Small intestine (tissue), 16 donors: Measurements from ENCODE around the gene PAK6. TPM values are rescaled to one million over a fixed set of nuclear protein-coding genes. Genes with fewer than 3 reads are reported as not detected.

ENCODE experiments used
- DNase-seq, 2 donors: peaks; one replicate each; pipeline versions ENCODE4 v3.0.0 to v3.0.0-alpha.2; 2013
- FAIRE-seq: peaks from 2 replicates; lab custom pipeline; 2012; peaks lifted over from hg19 to GRCh38; lab: Jason Lieb, UNC
- H3K27ac ChIP-seq, 3 donors: one replicate each; pipeline ENCODE4 v1.5.1; 2013; ENCODE audit warnings: low read length in 2 of 3, mild to moderate bottlenecking in 2 of 3, control low read depth in 1 of 3, inconsistent platforms in 1 of 3, low read depth in 1 of 3, moderate library complexity in 1 of 3
- H3K27me3 ChIP-seq, 3 donors: one replicate each; pipeline ENCODE4 v1.6.1; 2013; ENCODE audit warnings: low read length in 3 of 3, inconsistent platforms in 1 of 3; ENCODE audit not compliant: control insufficient read depth in 3 of 3, insufficient read depth in 3 of 3
- H3K36me3 ChIP-seq, 3 donors: one replicate each; pipeline ENCODE4 v1.6.1; 2013; ENCODE audit warnings: low read length in 3 of 3, inconsistent platforms in 1 of 3, low read depth in 1 of 3, mild to moderate bottlenecking in 1 of 3, moderate library complexity in 1 of 3; ENCODE audit not compliant: control insufficient read depth in 3 of 3, insufficient read depth in 2 of 3
- H3K4me1 ChIP-seq, 3 donors: one replicate each; pipeline ENCODE4 v1.6.1; 2013; ENCODE audit warnings: low read length in 2 of 3, inconsistent platforms in 1 of 3, low read depth in 1 of 3, mild to moderate bottlenecking in 1 of 3, moderate library complexity in 1 of 3; ENCODE audit not compliant: control insufficient read depth in 3 of 3, insufficient read depth in 2 of 3
- H3K4me3 ChIP-seq, 3 donors: one replicate each; pipeline ENCODE4 v1.5.1; 2013; ENCODE audit warnings: low read length in 3 of 3, control low read depth in 1 of 3, inconsistent platforms in 1 of 3, low read depth in 1 of 3, mild to moderate bottlenecking in 1 of 3, moderate library complexity in 1 of 3
- H3K9me3 ChIP-seq, 2 donors: one replicate each; pipeline ENCODE4 v1.6.1; 2013; ENCODE audit warnings: low read depth in 1 of 2, low read length in 1 of 2; ENCODE audit not compliant: control insufficient read depth in 2 of 2, insufficient read depth in 1 of 2
- WGBS, 3 donors: extraction: QIAGEN DNeasy Blood & Tissue Kit; methylation state at CpG; one replicate each; pipeline ENCODE4 v1.1.7; 2013; 5-methylcytosine and 5-hydroxymethylcytosine counted together
- long read RNA-seq, 10 donors: transcript quantifications; one replicate each; lab custom pipeline, GENCODE V29; 2026
- polyA plus RNA-seq, 4 donors: library from polyadenylated mRNA; stranded (reverse) in 3 of 4; unstranded in 1 of 4; fragments of 200-250 nt in 3 of 4; fragments of 120-200 nt in 1 of 4; gene quantifications; one replicate each; pipeline versions ENCODE4 v1.2.1 to v1.2.3, GENCODE V29; 2013
- donor health status: healthy with polysubstance abuse.
- donor health status: control.
- donor health status: control.
- donor health status: Bipolar disorder and iron deficiency.
- donor health status: healthy.

Gene PAK6
- 10 to 100 TPM in 1 of 4 donors, 1 to 10 TPM in 1, under 1 TPM in 2; 0.67 to 16.4 (median 2.9) TPM for polyA plus RNA-seq
- long read RNA-seq, donor 1 = 0 reads
- long read RNA-seq, donor 2 = 0 reads
- long read RNA-seq, donor 3, partial matches to known transcripts = 0 of 1 reads
- long read RNA-seq, donor 3, other reads (novel, unspliced or antisense) = 0 of 1 reads
- long read RNA-seq, donor 4 = 0 reads
- long read RNA-seq, donor 5, partial matches to known transcripts = 0 of 1 reads
- long read RNA-seq, donor 5, other reads (novel, unspliced or antisense) = 0 of 1 reads
- long read RNA-seq, donor 6, partial matches to known transcripts = 0 of 1 reads
- long read RNA-seq, donor 6, other reads (novel, unspliced or antisense) = 0 of 1 reads
- long read RNA-seq, donor 7 = 0 reads
- long read RNA-seq, donor 8 = 0 reads
- long read RNA-seq, donor 9, partial matches to known transcripts = 0 of 2 reads
- long read RNA-seq, donor 9, other reads (novel, unspliced or antisense) = 0 of 2 reads
- long read RNA-seq, donor 10 = 0 reads

GRCh38 chr15:40238532-40239403 lies at the start of gene PAK6:
Gene PAK6, plus strand, starts transcription at chr15:40239063. Its CDS starts 25,723 bp downstream, at chr15:40264786.
- Histone ChIP-seq H3K36me3 (no peaks in the 10 kb centered on the region), H3K27me3 (peaks cover 0 to 17% (median 0%) of the 10 kb centered on the region in 3 donors), H3K4me1 (peaks cover 0 to 13% (median 0%) of the 10 kb centered on the region in 3 donors), H3K9me3 (no peaks in the 10 kb centered on the region), H3K27ac (no peak within 1 kb of the TSS), H3K4me3 (peak within 1 kb of the TSS in 2 of 3 donors; percentile 19 to 22)
- FAIRE-seq (no peak), DNase-seq (peak; percentile 41 to 62)
- WGBS, 3 donors = 6 to 7% (median 7%) methylated on average over 33 to 39 of the region's 39 CpGs

DNA sequence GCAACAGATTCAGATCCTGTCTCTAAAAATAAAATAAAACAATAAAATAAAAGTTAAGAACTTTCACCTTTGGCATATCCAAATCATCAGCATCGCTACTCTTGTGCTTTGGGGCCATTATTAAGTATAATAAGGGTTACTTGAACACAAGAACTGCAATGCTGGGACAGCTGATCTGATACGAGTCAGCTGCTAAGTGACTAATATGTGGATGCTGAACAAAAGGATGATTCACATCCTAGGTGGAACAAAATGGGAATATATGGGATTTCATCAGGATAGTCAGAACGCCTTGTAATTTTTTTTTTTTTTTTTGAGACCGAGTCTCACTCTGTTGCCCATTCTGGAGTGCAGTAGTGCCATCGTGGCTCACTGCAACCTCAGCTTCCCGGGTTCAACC lies 48.3 kb upstream of the PAK6 start:
- 96 to 97% (median 97%) methylated on average over 6 of the region's 6 CpGs for WGBS, 3 donors
- no peak for DNase-seq
- H3K27ac ChIP-seq = no peak overlapping the region
- no peak for FAIRE-seq
- H3K4me1 ChIP-seq = no peaks in the 10 kb centered on the region
- no peaks in the 10 kb centered on the region for H3K27me3 ChIP-seq
- H3K36me3 ChIP-seq = peaks cover 0 to 8% (median 0%) of the 10 kb centered on the region in 3 donors
- no peak overlapping the region for H3K4me3 ChIP-seq
- H3K9me3 ChIP-seq = no peaks in the 10 kb centered on the region

DNA sequence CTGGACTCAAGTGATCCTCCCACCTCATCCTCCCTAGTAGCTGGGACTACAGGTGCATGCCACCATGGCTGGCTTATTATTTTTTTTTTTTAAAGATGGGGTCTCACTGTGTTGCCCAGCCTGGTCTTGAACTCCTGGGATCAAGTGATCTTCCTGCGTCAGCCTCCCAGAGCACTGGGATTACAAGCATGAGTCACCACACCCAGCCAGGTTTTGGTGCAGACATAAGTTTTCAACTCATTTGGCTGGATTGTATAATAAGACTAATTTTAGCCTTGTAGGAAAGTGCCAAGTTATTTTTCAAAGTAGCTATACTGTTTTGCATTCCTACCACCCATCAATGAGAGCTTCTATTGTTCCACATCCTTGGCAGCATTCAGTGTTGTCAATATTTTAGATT lies 45.9 kb upstream of the PAK6 start:
- Histone ChIP-seq H3K27ac (no peak overlapping the region), H3K36me3 (peaks cover 0 to 3% (median 0%) of the 10 kb centered on the region in 3 donors), H3K9me3 (no peaks in the 10 kb centered on the region), H3K4me1 (no peaks in the 10 kb centered on the region), H3K27me3 (no peaks in the 10 kb centered on the region), H3K4me3 (no peak overlapping the region)
- WGBS, 3 donors = 91 to 93% (median 92%) methylated on average over 1 of the region's 1 CpG
- no peak for DNase-seq
- no peak for FAIRE-seq

DNA sequence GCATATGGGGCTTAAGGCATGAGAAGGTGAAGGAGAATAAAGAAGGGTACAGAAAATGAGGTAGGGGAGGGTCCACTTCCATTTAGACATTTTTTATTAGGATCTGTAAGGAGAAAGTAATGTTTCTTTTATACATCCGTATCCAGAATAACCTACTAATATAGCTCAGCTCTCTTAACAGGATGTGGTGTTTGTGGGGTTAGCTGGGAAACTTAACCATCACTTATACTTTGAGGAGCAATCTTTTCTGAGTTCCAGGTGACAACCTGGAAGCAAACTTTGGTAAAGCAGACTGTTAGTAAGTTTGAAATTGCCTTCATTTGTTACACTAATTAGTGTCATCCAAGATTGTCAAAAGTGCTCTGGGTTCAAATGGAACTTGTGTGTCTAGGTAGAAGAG lies 41.4 kb upstream of the PAK6 start:
- H3K4me3 ChIP-seq = no peak overlapping the region
- no peaks in the 10 kb centered on the region for H3K4me1 ChIP-seq
- FAIRE-seq (no peak), DNase-seq (peak in 1 of 2 donors; percentile 21)
- no peak overlapping the region for H3K27ac ChIP-seq
- H3K9me3 ChIP-seq = no peaks in the 10 kb centered on the region
- no peaks in the 10 kb centered on the region for H3K27me3 ChIP-seq
- peaks cover 0 to 1% (median 0%) of the 10 kb centered on the region in 3 donors for H3K36me3 ChIP-seq
- WGBS, 3 donors = 65 to 92% (median 71%) methylated on average over 1 of the region's 1 CpG

DNA sequence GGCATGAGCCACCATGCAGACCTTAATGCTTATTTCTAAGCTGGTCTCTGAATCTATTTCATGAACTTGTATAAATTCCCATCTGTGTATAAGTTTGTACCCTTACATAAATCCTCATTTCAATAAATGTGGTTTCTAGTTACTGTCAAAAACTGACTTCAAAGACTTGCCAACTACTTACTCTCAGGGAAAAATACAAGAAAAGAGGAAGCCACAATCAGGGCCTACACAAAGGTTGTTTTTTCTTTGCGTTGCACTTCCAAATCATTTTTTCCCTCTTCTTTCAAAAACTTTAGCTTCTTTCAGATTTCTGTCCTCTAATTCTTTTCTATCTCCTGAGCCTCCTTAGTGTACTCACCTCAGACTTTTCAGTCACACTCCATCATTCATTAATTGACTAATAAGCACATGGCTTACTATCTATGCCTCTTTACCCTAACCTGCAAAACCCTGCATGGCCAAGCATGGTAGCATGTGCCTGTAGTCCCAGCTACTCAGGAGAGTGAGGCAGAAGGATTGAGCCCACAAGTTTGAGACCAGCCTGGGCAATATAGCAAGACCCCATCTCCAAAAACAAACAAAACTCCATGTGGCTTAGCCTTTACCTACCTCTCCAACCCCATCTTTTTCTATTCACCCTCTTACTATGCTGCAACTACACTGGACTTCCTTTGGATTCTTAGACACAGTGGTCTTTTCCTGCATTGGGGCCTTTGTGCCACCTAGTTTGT lies 40.3 kb upstream of the PAK6 start:
- no peak overlapping the region for H3K4me3 ChIP-seq
- no peak overlapping the region for H3K27ac ChIP-seq
- no peak for FAIRE-seq
- H3K27me3 ChIP-seq = no peaks in the 10 kb centered on the region
- no peak for DNase-seq
- WGBS, 3 donors = 79 to 93% (median 85%) methylated on average over 1 of the region's 1 CpG
- peaks cover 0 to 1% (median 0%) of the 10 kb centered on the region in 3 donors for H3K36me3 ChIP-seq
- no peaks in the 10 kb centered on the region for H3K9me3 ChIP-seq
- no peaks in the 10 kb centered on the region for H3K4me1 ChIP-seq

DNA sequence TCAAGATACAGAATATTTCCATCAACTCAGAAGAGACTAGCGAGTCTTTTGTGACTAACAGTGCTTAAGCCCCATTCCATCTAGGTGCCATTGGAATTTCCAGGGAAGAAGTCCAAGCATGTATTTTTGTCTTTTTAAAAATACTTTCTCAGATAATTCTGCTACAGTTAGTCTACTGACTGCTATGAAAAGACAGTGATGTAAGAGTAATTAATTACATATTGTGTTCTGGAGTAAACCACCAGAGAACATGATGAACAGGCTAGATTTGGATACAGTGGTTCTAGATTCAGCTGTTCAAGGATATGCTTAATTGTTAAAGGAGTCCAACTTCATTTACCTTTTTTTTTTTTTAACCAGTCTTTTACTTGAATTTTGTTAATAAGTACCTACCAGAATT lies 34.8 kb upstream of the PAK6 start:
- H3K4me1 ChIP-seq = no peaks in the 10 kb centered on the region
- no peak overlapping the region for H3K4me3 ChIP-seq
- H3K9me3 ChIP-seq = no peaks in the 10 kb centered on the region
- H3K36me3 ChIP-seq = peaks cover 0 to 14% (median 1%) of the 10 kb centered on the region in 3 donors
- FAIRE-seq (no peak), DNase-seq (no peak)
- no peak overlapping the region for H3K27ac ChIP-seq
- no peaks in the 10 kb centered on the region for H3K27me3 ChIP-seq
- 99 to 100% (median 100%) methylated on average over 1 of the region's 1 CpG for WGBS, 3 donors

DNA sequence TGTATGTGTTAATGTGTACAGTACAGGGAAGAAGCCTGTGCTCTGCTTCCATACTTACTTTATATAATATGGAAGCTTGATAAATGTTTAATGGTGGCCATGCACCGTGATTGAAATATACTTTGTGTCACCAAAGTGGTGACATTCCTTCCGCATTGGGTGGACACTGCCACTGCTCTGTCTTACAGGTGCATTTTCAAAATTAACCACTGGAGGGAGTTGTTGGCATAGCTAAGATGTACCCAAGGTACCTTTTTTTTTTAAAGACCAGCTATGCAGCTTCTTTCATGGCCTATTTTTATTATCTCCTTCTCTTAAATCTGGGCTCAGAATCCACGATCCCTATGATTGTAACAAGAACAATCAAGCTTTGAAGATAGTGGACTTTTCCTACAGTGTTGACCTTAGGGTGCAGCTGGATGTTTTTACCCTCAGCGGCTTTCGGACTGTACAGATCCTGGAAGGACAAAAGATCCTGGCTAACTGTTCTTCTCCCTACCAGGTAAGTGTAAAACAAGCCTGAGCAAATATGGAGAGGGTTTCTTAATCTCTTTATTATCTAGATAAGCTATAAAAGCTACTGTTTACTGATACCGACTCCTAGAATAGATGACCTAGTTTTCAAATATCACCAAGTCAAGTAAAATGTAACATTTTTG lies 21.6 kb upstream of the PAK6 start:
- H3K27ac ChIP-seq = no peak overlapping the region
- FAIRE-seq = no peak
- H3K9me3 ChIP-seq = no peaks in the 10 kb centered on the region
- peaks cover 0 to 9% (median 0%) of the 10 kb centered on the region in 3 donors for H3K4me1 ChIP-seq
- DNase-seq = peak; percentile 80 to 89
- no peak overlapping the region for H3K4me3 ChIP-seq
- H3K36me3 ChIP-seq = peaks cover 0 to 5% (median 0%) of the 10 kb centered on the region in 3 donors
- no peaks in the 10 kb centered on the region for H3K27me3 ChIP-seq
- WGBS, 3 donors = 45 to 59% (median 56%) methylated on average over 6 of the region's 6 CpGs
